NCI-H526 (cell line): Measurements from ENCODE around the gene RNPEP.
A peak's percentile ranks its signal among the peaks of the same experiment; 100 is the strongest.
"Not testable (repeated sequence)": the region's sequence is repeated elsewhere in the genome, so short reads cannot be mapped to it uniquely, and the experiment has no call there.

Experiments
- DNase-seq, 2 experiments: peaks; one replicate each; lab custom pipeline; 2025; lab: John Stamatoyannopoulos, UW

Gene RNPEP

DNA sequence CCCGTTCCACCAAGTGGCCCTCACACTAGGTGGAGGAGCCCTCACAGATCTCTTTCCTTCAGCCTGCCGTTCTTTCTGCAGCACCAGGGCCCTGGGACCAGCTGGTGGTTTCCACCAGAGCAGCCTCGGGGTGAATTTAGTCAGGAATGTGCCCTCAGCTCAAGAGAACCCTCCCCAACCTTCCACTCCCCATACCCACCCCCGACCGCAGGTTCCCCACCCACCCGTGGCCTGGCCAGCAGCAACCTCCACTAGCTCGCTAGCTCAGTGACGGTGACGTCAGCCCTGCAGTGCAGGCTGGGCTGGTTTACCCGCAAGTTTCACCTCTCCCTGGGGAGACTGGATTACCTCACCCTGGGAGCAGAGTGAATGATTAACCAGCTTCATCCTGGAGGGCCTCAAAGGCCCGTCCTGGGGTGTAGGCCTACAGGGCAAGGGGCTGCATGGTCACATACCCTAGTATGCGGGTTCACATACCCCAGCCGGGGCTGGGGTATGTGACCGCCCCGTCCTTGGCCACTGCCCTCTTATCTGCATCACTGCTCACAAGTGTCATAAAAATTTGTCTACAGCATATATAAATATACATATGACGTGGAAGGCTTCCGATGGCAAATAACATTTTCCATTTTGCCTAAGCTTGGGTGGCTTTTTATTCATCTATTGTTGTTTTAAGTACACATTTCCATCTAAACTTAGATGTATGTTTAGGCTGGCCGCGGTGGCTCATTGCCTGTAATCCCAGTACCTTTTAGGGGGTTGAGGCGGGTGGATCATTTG lies 52.4 kb downstream of the RNPEP start:
- DNase-seq: peak; percentile 76 to 93

DNA sequence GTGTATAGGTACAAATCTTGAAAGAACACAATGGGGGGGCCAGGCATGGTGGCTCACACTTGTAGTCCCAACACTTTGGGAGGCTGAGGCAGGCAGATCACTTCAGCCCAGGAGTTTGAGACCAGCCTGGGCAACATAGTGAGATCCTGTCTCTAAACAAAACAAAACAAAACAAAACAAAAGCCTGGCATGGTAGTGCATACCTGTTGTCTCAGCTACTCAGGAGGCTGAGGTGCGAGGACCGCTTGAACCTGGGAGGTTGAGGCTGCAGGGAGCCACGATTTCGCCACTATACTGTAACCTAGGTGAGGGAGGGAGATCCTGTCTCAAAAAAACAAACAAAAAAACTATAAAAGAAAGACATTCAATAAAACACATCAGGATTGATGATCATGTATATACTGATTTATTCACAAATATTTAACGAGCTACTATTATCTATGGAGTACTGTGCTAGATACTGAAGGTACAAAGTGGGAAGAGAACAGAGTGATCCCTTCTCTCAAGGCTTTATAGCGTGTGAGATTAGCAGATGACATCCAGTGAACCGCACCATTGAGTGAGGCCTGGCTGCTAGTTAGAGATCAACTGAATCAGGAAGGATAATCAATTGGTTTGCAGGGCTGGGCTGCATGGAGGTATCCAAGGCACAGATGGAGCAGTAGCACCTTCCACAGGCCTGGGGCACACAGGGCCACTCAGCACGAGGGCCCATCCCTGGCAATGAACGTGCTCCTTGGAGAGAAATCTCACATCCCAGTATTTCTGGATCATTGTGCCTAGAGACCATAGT lies 54.3 kb downstream of the RNPEP start:
- DNase-seq: no peak

DNA sequence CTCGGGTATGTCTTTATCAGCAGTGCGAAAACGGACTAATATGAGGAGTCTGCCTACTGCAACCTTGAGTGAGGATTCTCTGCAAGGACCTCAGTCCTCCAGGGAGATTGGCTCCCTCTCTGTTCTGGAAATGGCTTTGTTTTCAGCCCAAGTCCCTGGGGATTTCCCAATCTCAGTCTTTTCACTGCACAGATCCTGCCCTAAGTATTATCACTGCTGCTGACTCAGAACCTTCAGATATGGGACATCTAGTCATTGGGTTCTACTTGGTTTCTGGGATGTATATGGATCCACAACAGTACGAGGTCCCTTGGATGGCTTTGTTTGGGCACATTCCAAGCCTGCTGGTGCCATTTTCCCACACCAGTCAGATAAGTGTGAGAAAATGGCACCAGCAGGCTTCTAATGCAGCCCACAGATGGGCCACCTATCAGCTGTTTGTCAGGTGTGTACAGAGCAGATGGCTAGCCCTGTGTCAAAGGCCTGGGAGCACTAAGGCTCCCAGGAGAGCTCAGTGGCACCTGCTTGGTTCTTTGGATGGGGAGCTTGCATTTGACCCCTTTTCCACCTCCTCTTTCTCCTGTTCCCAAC lies 55.4 kb downstream of the RNPEP start:
- no peak for DNase-seq

DNA sequence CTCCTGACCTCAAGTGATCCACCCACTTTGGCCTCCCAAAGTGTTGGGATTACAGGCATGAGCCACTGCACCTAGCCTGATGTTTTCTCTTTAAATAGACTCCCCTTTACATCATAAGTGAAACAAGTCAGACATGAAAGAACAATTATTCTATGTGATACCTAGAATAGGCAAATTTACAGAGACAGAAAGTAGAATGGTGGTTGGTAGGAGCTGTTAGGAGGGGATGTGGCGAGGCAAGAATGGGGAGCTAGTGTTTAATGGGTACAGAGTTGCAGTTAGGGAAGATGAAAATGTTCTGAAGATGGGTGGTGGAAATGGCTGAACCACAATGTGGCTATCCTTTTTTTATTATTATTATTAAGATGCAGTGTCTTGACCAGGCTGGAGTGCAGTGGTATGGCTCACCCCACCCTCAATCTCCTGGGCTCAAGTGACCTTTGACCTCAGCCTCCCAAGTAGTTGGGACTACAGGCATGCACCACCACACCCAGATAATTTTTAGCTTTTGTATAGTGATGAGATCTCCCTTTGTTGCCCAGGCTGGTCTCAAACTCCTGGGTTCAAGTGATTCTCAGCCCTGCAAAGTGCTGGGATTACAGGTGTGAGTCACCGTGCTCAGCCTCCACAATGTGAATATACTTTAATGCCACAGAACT lies 56.4 kb downstream of the RNPEP start:
- DNase-seq: no peak

DNA sequence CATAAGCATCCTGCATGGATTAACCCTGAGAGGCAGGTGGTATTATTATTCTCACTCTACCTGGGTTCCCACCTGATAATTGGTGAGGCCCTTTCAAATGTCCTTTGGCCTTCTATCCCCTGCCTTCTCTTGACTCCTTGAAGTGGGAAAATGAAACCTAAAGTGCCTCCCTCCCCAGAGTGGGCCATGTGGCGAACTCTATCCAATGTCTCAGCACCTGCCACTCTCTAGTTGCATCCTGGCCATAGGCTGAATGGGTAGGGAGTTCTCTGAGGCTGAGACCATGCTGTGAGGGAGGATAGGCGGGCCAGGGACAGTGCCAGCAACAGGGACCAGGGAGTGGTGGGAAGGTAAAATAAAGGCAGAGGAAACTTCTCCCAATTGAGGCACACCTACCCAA lies 63.3 kb downstream of the RNPEP start:
- no peak for DNase-seq

DNA sequence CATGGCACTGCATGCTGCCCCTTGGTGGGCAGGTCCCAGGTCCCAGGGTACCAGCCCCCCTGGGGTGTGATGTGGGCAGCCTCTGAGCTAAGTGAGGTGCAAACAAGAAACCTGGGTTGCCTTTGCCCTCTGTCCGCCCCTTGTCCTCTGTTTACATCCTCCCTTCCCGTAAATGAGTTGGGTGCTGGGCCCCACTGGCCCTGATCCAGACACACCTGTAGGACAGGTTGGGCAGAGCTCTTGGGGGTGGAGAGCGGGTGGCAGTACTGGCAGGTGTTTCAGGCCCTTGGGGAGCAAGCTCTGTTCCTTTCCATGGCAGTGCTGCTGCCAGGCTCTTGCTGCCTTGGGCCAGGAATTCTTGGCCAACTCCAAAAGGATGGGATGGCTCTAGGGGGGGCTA lies 63.8 kb downstream of the RNPEP start:
- peak; percentile 25 to 78 for DNase-seq

DNA sequence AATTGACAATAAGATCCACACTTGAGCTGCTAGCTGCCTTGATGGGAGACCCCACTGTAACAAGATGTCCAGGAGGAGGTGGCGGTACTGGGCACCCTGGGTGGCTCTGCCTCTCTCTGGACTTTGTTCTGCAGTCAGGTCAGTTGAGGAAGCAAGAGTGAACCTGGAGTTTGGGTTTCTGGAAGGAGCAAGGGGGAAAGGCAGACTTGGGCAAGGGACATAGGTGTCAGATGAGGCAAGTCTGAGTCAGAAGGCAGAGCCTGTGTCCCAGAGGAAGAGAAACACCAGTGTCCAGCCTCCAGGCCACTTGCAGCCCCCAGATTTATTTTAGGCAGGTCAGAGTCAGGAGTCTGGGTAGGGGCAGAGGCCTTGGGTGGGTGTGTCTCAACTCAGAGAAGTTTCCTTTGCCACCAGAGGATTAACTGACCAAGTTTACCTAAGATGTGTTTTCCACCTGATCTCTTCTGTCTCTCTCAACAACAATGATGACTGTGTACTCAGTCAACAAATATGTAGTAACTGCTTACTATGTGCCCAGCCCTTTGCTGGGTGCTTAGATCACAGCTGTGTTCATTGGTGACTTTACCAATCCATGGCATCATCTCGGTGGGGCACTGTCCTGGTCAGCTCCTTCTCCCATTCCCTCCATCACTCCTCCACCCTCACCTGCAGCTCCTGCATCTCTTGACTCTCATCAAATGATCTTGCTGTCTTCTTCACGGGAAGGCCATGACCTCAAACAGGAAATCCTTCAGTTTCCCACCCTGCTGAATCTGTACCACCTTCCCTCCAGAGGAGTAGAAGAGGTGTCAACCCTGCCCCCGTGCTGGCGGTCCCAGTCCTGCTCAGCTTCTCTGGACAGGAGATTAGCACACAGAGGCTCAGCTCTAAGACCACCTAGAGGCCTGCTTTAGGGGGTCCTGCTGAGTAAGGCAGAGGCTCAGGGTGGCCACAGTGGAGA lies 64.6 kb downstream of the RNPEP start:
- no peak for DNase-seq

DNA sequence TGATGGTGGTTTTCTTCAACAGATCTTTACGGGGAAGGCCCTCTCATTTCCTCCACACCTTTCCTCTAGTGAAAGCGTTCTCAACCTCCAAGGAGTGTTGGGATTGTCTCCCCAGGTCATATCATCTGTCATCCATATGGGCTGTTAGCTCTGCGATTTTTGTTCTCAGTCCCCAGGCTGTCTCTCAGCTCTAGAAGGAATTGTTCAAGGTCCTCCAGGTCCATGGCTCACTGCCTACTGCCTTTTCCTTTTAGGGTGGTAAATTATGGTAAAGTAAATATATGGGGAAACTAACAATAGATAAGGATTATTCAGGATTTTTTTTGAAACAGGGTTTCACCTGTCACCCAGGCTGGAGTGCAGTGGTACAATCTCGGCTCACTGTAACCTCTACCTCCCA lies 65.5 kb downstream of the RNPEP start:
- no peak for DNase-seq

DNA sequence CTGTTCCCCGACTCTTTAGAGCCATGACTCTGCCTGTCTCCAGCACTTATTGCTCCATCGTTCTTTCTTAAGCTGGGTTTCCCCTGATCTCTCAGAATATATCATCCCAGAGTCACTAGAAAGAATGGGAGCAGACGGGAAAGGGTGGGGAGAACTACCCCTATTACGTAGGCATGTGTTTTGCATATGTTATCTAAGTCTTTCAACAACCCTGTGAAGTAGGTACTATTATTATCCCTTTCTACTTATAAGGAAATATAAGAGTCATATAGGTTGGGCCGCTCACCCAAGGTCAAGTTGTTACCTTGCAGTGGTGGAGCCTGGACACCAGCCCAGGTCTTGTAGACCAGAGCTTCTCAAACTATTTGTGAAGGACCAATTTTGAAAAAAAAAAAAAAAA lies 66.7 kb downstream of the RNPEP start:
- no peak for DNase-seq

DNA sequence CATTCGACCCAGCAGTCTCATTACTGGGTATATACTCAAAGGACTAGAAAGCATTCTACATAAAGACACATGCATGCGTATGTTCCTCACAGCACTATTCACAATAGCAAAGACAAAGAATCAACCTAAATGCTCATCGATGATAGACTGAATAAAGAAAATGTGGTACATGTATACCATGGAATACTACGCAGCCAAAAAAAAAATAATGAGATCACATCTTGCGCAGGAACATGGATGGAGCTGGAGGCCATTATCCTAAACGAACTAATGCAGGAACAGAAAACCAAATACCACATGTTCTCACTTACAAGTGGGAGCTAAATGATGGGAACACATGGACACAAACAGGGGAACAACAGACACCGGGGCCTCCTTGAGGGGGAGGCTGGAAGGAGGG lies 71.6 kb downstream of the RNPEP start:
- DNase-seq: no peak

DNA sequence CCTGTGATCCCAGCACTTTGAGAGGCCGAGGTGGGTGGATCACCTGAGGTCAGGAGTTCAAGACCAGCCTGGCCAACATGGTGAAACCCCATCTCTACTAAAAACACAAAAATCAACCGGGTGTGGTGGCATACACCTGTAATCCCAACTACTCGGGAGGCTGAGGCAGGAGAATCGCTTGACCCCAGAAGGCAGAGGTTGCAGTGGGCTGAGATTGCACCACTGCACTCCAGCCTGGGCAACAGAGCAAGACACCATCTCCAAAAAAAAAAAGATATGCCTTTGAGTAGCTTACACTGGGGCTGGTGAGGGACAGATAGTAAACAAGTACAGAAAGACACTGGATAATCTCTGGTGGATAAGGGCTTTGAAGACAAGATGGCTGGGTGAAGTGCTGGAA lies 72.2 kb downstream of the RNPEP start:
- not testable (repeated sequence) for DNase-seq
